IMR-90 (cell line): ENCODE data around the gene SLC16A2. TPM values are rescaled to one million over a fixed set of nuclear protein-coding genes. Genes with fewer than 3 reads are reported as not detected.

Source experiments
- ATAC-seq: fragments of 200-7000 bp; cut with Tn5 transposase; 2 replicates; pipeline ENCODE4 v1.9.1; 2020; ENCODE audit warnings: low read depth, mild to moderate bottlenecking, moderate library complexity
- BruUV-seq: library from RNA; stranded (reverse); fragments of 400-500 nt; replicated peaks from 2 replicates; lab custom pipeline; 2021; lab: Mats Ljungman, UMichigan
- CTCF ChIA-PET: fragments of 300-600 bp; formaldehyde crosslinking; extraction: SDS; loops from one replicate; lab custom pipeline; 2021; ENCODE audit warnings: antibody characterized with exemption; lab: Yijun Ruan, JAX
- POLR2A ChIA-PET: fragments of 300-600 bp; sonication (Branson Sonifier 250); formaldehyde crosslinking; loops from one replicate; lab custom pipeline; 2022; ENCODE audit warnings: antibody characterized with exemption; ENCODE audit not compliant: unreplicated experiment; lab: Charles Lee
- DNase-seq: peaks from one replicate; pipeline ENCODE4 v3.0.0; 2013
- H2AFZ ChIP-seq: replicated peaks from 2 replicates; pipeline ENCODE3; 2013; ENCODE audit warnings: low read length, mild to moderate bottlenecking; ENCODE audit not compliant: poor library complexity
- H2AK5ac ChIP-seq: 2 replicates; pipeline ENCODE4 v1.6.1; 2013; ENCODE audit warnings: low read depth, low read length, inconsistent platforms
- H2AK9ac ChIP-seq: replicated peaks from 2 replicates; pipeline ENCODE3; 2013; ENCODE audit warnings: mild to moderate bottlenecking, low read depth, low read length, moderate library complexity; ENCODE audit not compliant: poor library complexity
- H2BK120ac ChIP-seq: 2 replicates; pipeline ENCODE4 v1.6.1; 2013; ENCODE audit warnings: low read depth, low read length, inconsistent platforms
- H2BK15ac ChIP-seq: 3 replicates; pipeline ENCODE4 v1.6.1; 2013; ENCODE audit warnings: low read depth, low read length, inconsistent platforms
- H2BK20ac ChIP-seq: 2 replicates; pipeline ENCODE4 v1.6.1; 2013; ENCODE audit warnings: low read depth, mild to moderate bottlenecking, inconsistent platforms, low read length, moderate library complexity
- H2BK5ac ChIP-seq: 2 replicates; pipeline ENCODE4 v1.6.1; 2013; ENCODE audit warnings: mild to moderate bottlenecking, low read depth, low read length, inconsistent platforms; ENCODE audit not compliant: poor library complexity, severe bottlenecking
- H3K14ac ChIP-seq: replicated peaks from 2 replicates; pipeline ENCODE4 v1.6.1; 2013; ENCODE audit warnings: low read depth, low read length, inconsistent platforms
- H3K18ac ChIP-seq: 2 replicates; pipeline ENCODE4 v1.6.1; 2013; ENCODE audit warnings: low read depth, low read length, control low read depth
- H3K23ac ChIP-seq: 2 replicates; pipeline ENCODE4 v1.6.1; 2013; ENCODE audit warnings: low read depth, low read length, inconsistent platforms
- H3K27ac ChIP-seq: 2 replicates; pipeline ENCODE4 v1.5.1; 2013; ENCODE audit warnings: mild to moderate bottlenecking, control low read depth, low read length; ENCODE audit not compliant: insufficient read depth
- H3K27me3 ChIP-seq: 2 replicates; pipeline ENCODE4 v1.6.1; 2013; ENCODE audit warnings: low read length; ENCODE audit not compliant: control insufficient read depth, insufficient read depth
- H3K36me3 ChIP-seq: 2 replicates; pipeline ENCODE4 v1.6.1; 2013; ENCODE audit warnings: low read length, mixed read lengths; ENCODE audit not compliant: control insufficient read depth, insufficient read depth
- H3K4ac ChIP-seq: 2 replicates; pipeline ENCODE4 v1.6.1; 2013; ENCODE audit warnings: low read depth, low read length, inconsistent platforms
- H3K4me1 ChIP-seq: 2 replicates; pipeline ENCODE4 v1.6.1; 2013; ENCODE audit warnings: low read length, mixed read lengths; ENCODE audit not compliant: control insufficient read depth, insufficient read depth
- H3K4me2 ChIP-seq: 2 replicates; pipeline ENCODE4 v1.6.1; 2013; ENCODE audit warnings: low read depth, mild to moderate bottlenecking, control low read depth, low read length, moderate library complexity
- H3K4me3 ChIP-seq: 2 replicates; pipeline ENCODE4 v1.5.1; 2013; ENCODE audit warnings: low read depth, mild to moderate bottlenecking, control low read depth, low read length, moderate library complexity; ENCODE audit not compliant: insufficient read depth
- H3K56ac ChIP-seq: 2 replicates; pipeline ENCODE4 v1.6.1; 2013; ENCODE audit warnings: low read length, inconsistent platforms; ENCODE audit not compliant: insufficient read depth; ENCODE audit errors: extremely low read depth
- H3K79me1 ChIP-seq, 2 experiments: 2 replicates each; pipeline ENCODE4 v1.6.1; 2013; ENCODE audit warnings: low read length in 2 of 2, inconsistent platforms in 1 of 2, low read depth in 1 of 2
- H3K9ac ChIP-seq: 2 replicates; pipeline ENCODE4 v1.6.1; 2013; ENCODE audit warnings: low read depth, low read length, control low read depth
- H3K9me1 ChIP-seq: 2 replicates; pipeline ENCODE4 v1.6.1; 2013; ENCODE audit warnings: low read length, inconsistent platforms; ENCODE audit not compliant: insufficient read depth
- H3K9me3 ChIP-seq: 2 replicates; pipeline ENCODE4 v1.6.1; 2013; ENCODE audit warnings: low read length; ENCODE audit not compliant: control insufficient read depth, insufficient read depth
- H4K20me1 ChIP-seq: 2 replicates; pipeline ENCODE4 v1.6.1; 2013; ENCODE audit warnings: low read length, inconsistent platforms; ENCODE audit not compliant: insufficient read depth
- H4K5ac ChIP-seq: 2 replicates; pipeline ENCODE4 v1.6.1; 2013; ENCODE audit warnings: mild to moderate bottlenecking, low read depth, low read length, control low read depth
- H4K8ac ChIP-seq, 2 experiments: 2 replicates each; pipeline ENCODE4 v1.6.1; 2013; ENCODE audit warnings: low read depth in 2 of 2, low read length in 2 of 2, control low read depth in 1 of 2, inconsistent platforms in 1 of 2
- H4K91ac ChIP-seq: 2 replicates; pipeline ENCODE4 v1.6.1; 2013; ENCODE audit warnings: low read depth, low read length, inconsistent platforms; ENCODE audit not compliant: insufficient read depth
- MAFK ChIP-seq: IDR thresholded peaks from 2 replicates; pipeline ENCODE4 v1.6.1; 2012; ENCODE audit warnings: low read depth, low read length, improper control_type of control experiment
- MAZ ChIP-seq: IDR thresholded peaks from 2 replicates; pipeline ENCODE4 v1.6.1; 2012; ENCODE audit warnings: low read depth, mild to moderate bottlenecking, low read length, improper control_type of control experiment, moderate library complexity, borderline replicate concordance
- MXI1 ChIP-seq: IDR thresholded peaks from 2 replicates; pipeline ENCODE4 v1.6.1; 2012; ENCODE audit warnings: low read depth, mild to moderate bottlenecking, low read length, moderate library complexity, borderline replicate concordance
- POLR2A ChIP-seq: IDR thresholded peaks from 2 replicates; pipeline ENCODE4 v1.6.1; 2012; ENCODE audit warnings: mild to moderate bottlenecking, low read depth, low read length
- SMC3 ChIP-seq: fragments of 150-350 bp; IDR thresholded peaks from 2 replicates; pipeline ENCODE4 v1.6.1; 2016; ENCODE audit warnings: low read depth, mild to moderate bottlenecking, antibody characterized with exemption, low read length, moderate library complexity
- WGBS, 2 experiments: methylation state at CpG; one replicate each; pipeline versions ENCODE4 v1.1.5 to v1.1.7; 2013; ENCODE audit warnings: missing lambda C conversion rate in 2 of 2; ENCODE audit not compliant: insufficient read length in 1 of 2; ENCODE audit errors: extremely low coverage in 2 of 2; 5-methylcytosine and 5-hydroxymethylcytosine counted together
- dilution Hi-C: fragments of 300-500 bp; cut with HindIII; formaldehyde crosslinking; loops from one replicate; pipeline ENCODE4 v1.14.3; 2018; ENCODE audit warnings: low sequenced_read_pairs; ENCODE audit not compliant: unreplicated experiment
- in situ Hi-C: fragments of 300-500 bp; cut with MboI; formaldehyde crosslinking; loops from 3 replicates; pipeline ENCODE4 v1.14.3; 2019; ENCODE audit warnings: low sequenced_read_pairs, inconsistent platforms, mixed read lengths
- intact Hi-C: fragments of 100-400 bp; cut with micrococcal nuclease; formaldehyde crosslinking; loops from 2 replicates; pipeline ENCODE4 v1.10.0; 2022
- polyA plus RNA-seq, 3 experiments: library from polyadenylated mRNA; depleted of rRNA; stranded (reverse); fragments of >200 nt; gene quantifications; 2 replicates each; pipeline ENCODE4 v1.2.3, GENCODE V29; 2012; ENCODE audit warnings: low replicate concordance in 1 of 3
- total RNA-seq: library from RNA; depleted of rRNA; stranded (reverse); fragments of >200 nt; gene quantifications from 2 replicates; pipeline ENCODE4 v1.2.3, GENCODE V29; 2012

Gene SLC16A2
- total and polyA plus RNA-seq, 2 of the 4 experiments (the other 2 are of a cell fraction) = 6.1 to 23.8 TPM

DNA sequence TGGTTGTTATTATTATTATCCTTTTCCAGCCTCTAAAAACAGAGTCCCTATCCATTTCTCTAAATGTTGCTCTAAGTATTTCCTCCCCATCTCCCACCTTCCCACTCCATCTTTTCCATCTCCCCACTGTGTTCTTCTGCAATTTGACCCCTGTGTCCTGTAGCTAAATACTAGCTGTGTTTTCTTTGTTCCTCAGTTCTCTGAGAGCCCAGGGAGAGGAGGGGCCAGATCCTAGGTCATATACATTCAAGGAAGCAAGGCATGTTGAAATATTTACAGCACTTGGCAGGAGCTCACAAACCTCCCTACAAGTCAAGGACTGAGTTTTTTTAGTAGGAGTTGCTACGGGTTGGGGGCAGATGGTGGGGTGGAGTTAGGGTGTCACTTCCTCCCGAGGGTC, 10.5 kb downstream of the SLC16A2 start:
- no peak for DNase-seq
- no TSS peak for BruUV-seq
- Histone ChIP-seq H2BK120ac (no peak overlapping the region), H2BK20ac (no peak overlapping the region), H4K5ac (no peak overlapping the region), H2BK5ac (no peak overlapping the region), H3K27ac (no peak overlapping the region), H3K14ac (no peak overlapping the region), H3K79me1 (peaks cover 0 to 3% of the 10 kb centered on the region in 2 experiments; a peak in 1 of 4 replicates), H3K56ac (no peak overlapping the region), H3K23ac (no peak overlapping the region), H3K27me3 (peaks cover 4% of the 10 kb centered on the region; the same call in 1 of the 2 replicates), H4K20me1 (no peaks in the 10 kb centered on the region; the same call in 1 of the 2 replicates), H3K4me3 (no peak overlapping the region), H3K4me1 (no peaks in the 10 kb centered on the region), H3K9ac (no peak overlapping the region), H4K91ac (no peak overlapping the region), H4K8ac (no peak overlapping the region), H2AK9ac (no peak overlapping the region), H2BK15ac (no peak overlapping the region), H3K36me3 (no peaks in the 10 kb centered on the region), H3K4ac (no peak overlapping the region), H3K9me3 (no peaks in the 10 kb centered on the region), H3K18ac (no peak overlapping the region), H2AFZ (no peak overlapping the region), H2AK5ac (no peak overlapping the region), H3K9me1 (peaks cover 3% of the 10 kb centered on the region; the same call in 1 of the 2 replicates), H3K4me2 (no peak overlapping the region)
- ATAC-seq = no peak
- ChIA-PET POLR2A (no interaction called here), CTCF (no interaction called here)
- TF ChIP-seq SMC3 (no peak), POLR2A (no peak), MXI1 (no peak), MAFK (no peak), MAZ (no peak)
- dilution Hi-C loops (no loop called here), in situ Hi-C loops (no loop called here), intact Hi-C loops (no loop called here)
- WGBS, 2 experiments = no CpG with 5 or more reads among the region's 2 CpGs
